ENCODE measurements around the gene LGALS1. TPM values are rescaled to one million over a fixed set of nuclear protein-coding genes. Genes with fewer than 3 reads are reported as not detected.

Gene LGALS1
- total RNA-seq, 1 donor = 3,707 TPM

- TF ChIP-seq CTCF (IDR thresholded peaks at IDR 0.05; ENCODE audit: insufficient read depth, low read depth, low read length) = no peak
- peak overlapping the region; percentile 88 for H3K4me3 ChIP-seq (ENCODE audit: low read depth, low read length)
- DNase-seq (ENCODE audit: low read depth) = no peak
Measured at GRCh38 chr22:37675930-37676735, 697 bp downstream of the LGALS1 start.

GRCh38 chr22:37676736-37677492 lies 1.5 kb downstream of the LGALS1 start:
- TF ChIP-seq CTCF (IDR thresholded peaks at IDR 0.05; ENCODE audit: insufficient read depth, low read depth, low read length) = no peak
- peak overlapping the region; percentile 88 for H3K4me3 ChIP-seq (ENCODE audit: low read depth, low read length)
- DNase-seq (ENCODE audit: low read depth) = peak; percentile 99

- DNase-seq (ENCODE audit: low read depth) = no peak
- no peak for TF ChIP-seq CTCF (IDR thresholded peaks at IDR 0.05; ENCODE audit: insufficient read depth, low read depth, low read length)
Measured at GRCh38 chr22:37677493-37677974, 2.1 kb downstream of the LGALS1 start.

GRCh38 chr22:37678372-37678771 lies 2.9 kb downstream of the LGALS1 start:
- no peak for DNase-seq (ENCODE audit: low read depth)
- no peak for TF ChIP-seq CTCF (IDR thresholded peaks at IDR 0.05; ENCODE audit: insufficient read depth, low read depth, low read length)
- peak overlapping the region; percentile 88 for H3K4me3 ChIP-seq (ENCODE audit: low read depth, low read length)

More at GRCh38 chr22:37677493-37677974, 2.1 kb downstream of the LGALS1 start:
- peak overlapping the region; percentile 88 for H3K4me3 ChIP-seq (ENCODE audit: low read depth, low read length)

GRCh38 chr22:37679670-37680069 lies 4.2 kb downstream of the LGALS1 start:
- H3K4me3 ChIP-seq (ENCODE audit: low read depth, low read length) = no peak overlapping the region
- no peak for DNase-seq (ENCODE audit: low read depth)
- no peak for TF ChIP-seq CTCF (IDR thresholded peaks at IDR 0.05; ENCODE audit: insufficient read depth, low read depth, low read length)

GRCh38 chr22:37680191-37680851 lies 4.9 kb downstream of the LGALS1 start:
- DNase-seq (ENCODE audit: low read depth) = no peak
- no peak overlapping the region for H3K4me3 ChIP-seq (ENCODE audit: low read depth, low read length)
- TF ChIP-seq CTCF (IDR thresholded peaks at IDR 0.05; ENCODE audit: insufficient read depth, low read depth, low read length) = no peak

Data from fibroblast of villous mesenchyme (primary cell).